Fibroblast of lung (primary cell): Measurements from ENCODE around the gene NEUROG2.

Experiments
- CTCF ChIP-seq, 2 donors: IDR thresholded peaks in 1 of 2; conservative IDR thresholded peaks in 1 of 2; 1 replicate in 1 of 2; 2 replicates in 1 of 2; pipeline ENCODE4 v1.5.1; 2011 to 2012; ENCODE audit warnings: low read length in 2 of 2, control low read depth in 1 of 2, inconsistent platforms in 1 of 2, low read depth in 1 of 2, mild to moderate bottlenecking in 1 of 2
- EZH2 ChIP-seq: IDR thresholded peaks from 2 replicates; pipeline ENCODE4 v1.5.1; 2012; ENCODE audit warnings: low read length, control low read depth, mild to moderate bottlenecking; ENCODE audit errors: missing control alignments

- TF ChIP-seq CTCF (conservative IDR thresholded peaks at IDR 0.05 in 1 of 2, IDR thresholded peaks at IDR 0.05 in 1 of 2; ENCODE audit: low read depth in 1 of 2, low read length in 2 of 2), result no peak
- TF ChIP-seq EZH2, result no peak
These were observed 42.0 kb downstream of the NEUROG2 start for GRCh38 chr4:112473985-112474384.
